Muscle of leg (tissue), 16 donors: ENCODE results near the gene UCK2. TPM values are rescaled to one million over a fixed set of nuclear protein-coding genes. Genes with fewer than 3 reads are reported as not detected.
"Not testable (repeated sequence)": the region's sequence is repeated elsewhere in the genome, so short reads cannot be mapped to it uniquely, and the experiment has no call there.

ENCODE experiments used
- DNase-seq: peaks from one replicate; pipeline ENCODE4 v3.0.0; 2013
- H3K27ac ChIP-seq: one replicate; pipeline ENCODE4 v1.5.1; 2013; ENCODE audit warnings: mild to moderate bottlenecking, low read length, control low read depth
- H3K27me3 ChIP-seq: one replicate; pipeline ENCODE4 v1.6.1; 2013; ENCODE audit warnings: low read length; ENCODE audit not compliant: control insufficient read depth, insufficient read depth
- H3K36me3 ChIP-seq: one replicate; pipeline ENCODE4 v1.6.1; 2013; ENCODE audit warnings: low read length; ENCODE audit not compliant: control insufficient read depth, insufficient read depth
- H3K4me1 ChIP-seq: one replicate; pipeline ENCODE4 v1.6.1; 2013; ENCODE audit warnings: low read length; ENCODE audit not compliant: control insufficient read depth, insufficient read depth
- H3K4me3 ChIP-seq: one replicate; pipeline ENCODE4 v1.5.1; 2013; ENCODE audit warnings: low read length, control low read depth
- H3K9me3 ChIP-seq: replicated peaks from 2 replicates; pipeline ENCODE4 v1.6.1; 2013; ENCODE audit warnings: low read depth, low read length; ENCODE audit not compliant: control insufficient read depth
- WGBS: methylation state at CpG from one replicate; pipeline ENCODE4 v1.1.5; 2013; ENCODE audit warnings: missing lambda C conversion rate; ENCODE audit not compliant: insufficient coverage; 5-methylcytosine and 5-hydroxymethylcytosine counted together
- long read RNA-seq, 11 donors: transcript quantifications; one replicate each; lab custom pipeline, GENCODE V29; 2026
- polyA plus RNA-seq, 8 donors: library from polyadenylated mRNA; unstranded; fragments of 120-200 nt; gene quantifications; one replicate each; pipeline versions ENCODE4 v1.2.1 to v1.2.3, GENCODE V29; 2013; ENCODE audit warnings: inconsistent platforms in 1 of 8, low replicate concordance in 1 of 8; ENCODE audit not compliant: insufficient read length in 8 of 8, insufficient read depth in 1 of 8
- total RNA-seq: library from RNA; stranded (reverse); fragments of 120-200 nt; gene quantifications from one replicate; pipeline ENCODE4 v1.2.4, GENCODE V29; 2013

The UCK2 gene
- total RNA-seq (16.1 TPM), polyA plus RNA-seq (10 to 100 TPM; 16.1 to 21.8 (median 17.4) TPM)
- long read RNA-seq, donor 1, partial matches to known transcripts, result 0 of 3 reads
- long read RNA-seq, donor 1, other reads (novel, unspliced or antisense), result 0 of 3 reads
- long read RNA-seq, donor 2, partial matches to known transcripts, result 0 of 2 reads
- long read RNA-seq, donor 2, other reads (novel, unspliced or antisense), result 0 of 2 reads
- long read RNA-seq, donor 3, transcript UCK2-201 (7 exons, 1,375 nt), result major isoform, 7 of 7 reads
- long read RNA-seq, donor 3, partial matches to known transcripts, result 0 of 7 reads
- long read RNA-seq, donor 3, other reads (novel, unspliced or antisense), result 0 of 7 reads
- long read RNA-seq, donor 4, partial matches to known transcripts, result 0 of 4 reads
- long read RNA-seq, donor 4, other reads (novel, unspliced or antisense), result 0 of 4 reads
- long read RNA-seq, donor 5, full-length matches to known transcripts, result 10 of 10 reads
- long read RNA-seq, donor 5, partial matches to known transcripts, result 0 of 10 reads
- long read RNA-seq, donor 5, other reads (novel, unspliced or antisense), result 0 of 10 reads
- long read RNA-seq, donor 6, full-length matches to known transcripts, result 10 of 10 reads
- long read RNA-seq, donor 6, partial matches to known transcripts, result 0 of 10 reads
- long read RNA-seq, donor 6, other reads (novel, unspliced or antisense), result 0 of 10 reads
- long read RNA-seq, donor 7, full-length matches to known transcripts, result 10 of 10 reads
- long read RNA-seq, donor 7, partial matches to known transcripts, result 0 of 10 reads
- long read RNA-seq, donor 7, other reads (novel, unspliced or antisense), result 0 of 10 reads
- long read RNA-seq, donor 8, full-length matches to known transcripts, result 8 of 8 reads
- long read RNA-seq, donor 8, partial matches to known transcripts, result 0 of 8 reads
- long read RNA-seq, donor 8, other reads (novel, unspliced or antisense), result 0 of 8 reads
- long read RNA-seq, donor 9, transcript UCK2-201 (7 exons, 1,375 nt), result major isoform, 5 of 5 reads
- long read RNA-seq, donor 9, partial matches to known transcripts, result 0 of 5 reads
- long read RNA-seq, donor 9, other reads (novel, unspliced or antisense), result 0 of 5 reads
- long read RNA-seq, donor 10, full-length matches to known transcripts, result 9 of 9 reads
- long read RNA-seq, donor 10, partial matches to known transcripts, result 0 of 9 reads
- long read RNA-seq, donor 10, other reads (novel, unspliced or antisense), result 0 of 9 reads
- long read RNA-seq, donor 11, full-length matches to known transcripts, result 4 of 4 reads
- long read RNA-seq, donor 11, partial matches to known transcripts, result 0 of 4 reads
- long read RNA-seq, donor 11, other reads (novel, unspliced or antisense), result 0 of 4 reads

DNA sequence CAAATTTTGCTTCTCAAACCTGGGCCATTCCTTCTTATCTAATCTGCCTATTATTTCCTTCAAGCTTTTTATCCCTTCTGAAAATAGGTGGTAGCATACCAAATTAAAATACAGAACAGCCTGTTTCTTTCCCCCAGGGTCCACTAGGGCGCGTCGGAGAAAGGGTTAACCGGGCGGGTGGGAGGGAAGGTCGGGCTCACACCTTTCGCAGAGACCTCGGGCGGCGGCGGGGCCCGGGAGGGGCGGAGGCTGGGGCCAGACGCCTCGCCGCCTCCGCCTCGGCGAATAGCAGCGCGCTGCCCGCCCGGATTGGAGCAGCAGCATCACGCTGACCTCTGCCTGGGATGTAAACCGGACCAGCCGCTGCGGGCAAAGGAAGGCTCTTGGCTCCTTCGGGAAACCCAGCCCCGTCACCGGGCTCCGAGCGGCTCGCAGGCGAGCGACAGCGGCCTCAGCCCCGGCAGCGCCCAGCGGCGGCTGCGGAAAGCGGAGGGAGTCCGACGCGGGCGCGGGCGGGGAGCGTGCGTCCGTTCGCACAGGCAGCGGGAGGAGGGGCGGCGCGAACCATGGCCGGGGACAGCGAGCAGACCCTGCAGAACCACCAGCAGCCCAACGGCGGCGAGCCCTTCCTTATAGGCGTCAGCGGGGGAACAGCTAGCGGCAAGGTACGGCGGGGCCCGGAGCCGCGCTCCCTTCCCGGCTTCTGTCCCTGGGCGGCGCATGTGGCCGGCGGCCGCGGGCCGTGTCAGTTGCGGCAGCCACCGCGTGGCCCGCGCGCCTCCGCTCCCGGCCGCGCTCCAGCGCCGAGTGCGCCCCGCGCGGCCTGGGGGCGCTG is at the start of gene UCK2:
TSS of gene UCK2 (plus strand) at position 347 of the 835 bp plus-strand sequence. CDS start at position 567, 220 bp downstream.
- Histone ChIP-seq H3K4me1 (peaks cover 6% of the 10 kb centered on the region), H3K27ac (peak within 1 kb of the TSS; percentile 91), H3K9me3 (no peaks in the 10 kb centered on the region), H3K27me3 (no peaks in the 10 kb centered on the region), H3K36me3 (no peaks in the 10 kb centered on the region), H3K4me3 (peak within 1 kb of the TSS; percentile 81)
- under 1% methylated on average over 89 of the region's 94 CpGs for WGBS
- peak; percentile 83 for DNase-seq

DNA sequence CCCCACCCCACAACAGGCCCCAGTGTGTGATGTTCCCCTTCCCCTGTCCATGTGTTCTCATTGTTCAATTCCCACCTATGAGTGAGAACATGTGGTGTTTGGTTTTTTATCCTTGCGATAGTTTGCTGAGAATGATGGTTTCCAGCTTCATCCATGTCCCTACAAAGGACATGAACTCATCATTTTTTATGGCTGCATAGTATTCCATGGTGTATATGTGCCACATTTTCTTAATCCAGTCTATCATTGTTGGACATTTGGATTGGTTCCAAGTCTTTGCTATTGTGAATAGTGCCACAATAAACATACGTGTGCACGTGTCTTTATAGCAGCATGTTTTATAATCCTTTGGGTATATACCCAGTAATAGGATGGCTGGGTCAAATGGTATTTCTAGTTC is 49.2 kb upstream of the UCK2 start:
- not testable (repeated sequence) for DNase-seq, H3K4me1 ChIP-seq

DNA sequence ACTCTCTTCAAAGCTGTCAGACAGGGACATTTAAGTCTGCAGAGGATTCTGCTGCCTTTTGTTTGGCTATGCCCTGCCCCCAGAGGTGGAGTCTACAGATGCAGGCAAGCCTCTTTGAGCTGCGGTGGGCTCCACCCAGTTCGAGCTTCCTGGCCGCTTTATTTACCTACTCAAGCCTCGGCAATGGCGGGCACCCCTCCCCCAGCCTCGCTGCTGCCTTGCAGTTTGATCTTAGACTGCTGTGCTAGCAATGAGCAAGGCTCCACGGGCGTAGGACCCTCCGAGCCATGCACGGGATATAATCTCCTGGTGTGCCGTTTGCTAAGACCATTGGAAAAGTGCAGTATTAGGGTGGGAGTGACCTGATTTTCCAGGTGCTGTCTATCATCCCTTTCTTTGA is 43.9 kb upstream of the UCK2 start:
- WGBS, result 94% methylated on average over 3 of the region's 11 CpGs
- not testable (repeated sequence) for H3K9me3 ChIP-seq, H3K4me1 ChIP-seq, DNase-seq, H3K27me3 ChIP-seq, H3K36me3 ChIP-seq, H3K4me3 ChIP-seq, H3K27ac ChIP-seq

More for the DNA sequence above, 49.2 kb upstream of the UCK2 start:
- WGBS, result no CpG with 5 or more reads among the region's 3 CpGs
- H3K4me3 ChIP-seq, H3K9me3 ChIP-seq, H3K27ac ChIP-seq, H3K27me3 ChIP-seq, H3K36me3 ChIP-seq: not testable (repeated sequence)

- H3K27ac ChIP-seq, result no peak overlapping the region
- H3K27me3 ChIP-seq, result peaks cover 4% of the 10 kb centered on the region
- H3K4me1 ChIP-seq, result no peaks in the 10 kb centered on the region
- WGBS, result 89% methylated on average over 1 of the region's 1 CpG
- no peak overlapping the region for H3K4me3 ChIP-seq
- DNase-seq, result no peak
- H3K36me3 ChIP-seq, result no peaks in the 10 kb centered on the region
- H3K9me3 ChIP-seq, result no peaks in the 10 kb centered on the region
These were observed 39.7 kb upstream of the UCK2 start for GRCh38 chr1:165787741-165788140.

DNA sequence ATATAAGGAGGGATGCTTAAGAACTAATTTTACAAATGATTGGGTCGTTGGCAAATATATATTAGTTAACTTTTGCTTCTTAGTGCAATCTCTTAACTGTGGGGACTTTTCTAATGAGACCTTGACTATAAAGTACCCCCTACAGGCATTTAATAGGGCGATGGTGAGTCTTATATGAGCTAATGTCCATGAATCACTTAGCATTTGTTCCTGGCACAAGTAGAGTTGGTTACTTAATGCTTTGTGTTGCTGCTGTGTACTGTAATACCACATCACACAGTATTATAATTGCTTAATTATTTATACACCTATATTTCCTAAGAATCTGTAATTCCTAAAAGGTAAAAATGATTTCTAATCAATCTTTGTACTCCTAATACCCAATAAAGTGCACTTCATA is 33.5 kb upstream of the UCK2 start:
- no CpG with 5 or more reads among the region's 2 CpGs for WGBS
- DNase-seq, result no peak
- H3K27ac ChIP-seq, result no peak overlapping the region
- no peaks in the 10 kb centered on the region for H3K9me3 ChIP-seq
- H3K4me3 ChIP-seq, result no peak overlapping the region
- H3K4me1 ChIP-seq, result no peaks in the 10 kb centered on the region
- peaks cover 4% of the 10 kb centered on the region for H3K27me3 ChIP-seq
- no peaks in the 10 kb centered on the region for H3K36me3 ChIP-seq

DNA sequence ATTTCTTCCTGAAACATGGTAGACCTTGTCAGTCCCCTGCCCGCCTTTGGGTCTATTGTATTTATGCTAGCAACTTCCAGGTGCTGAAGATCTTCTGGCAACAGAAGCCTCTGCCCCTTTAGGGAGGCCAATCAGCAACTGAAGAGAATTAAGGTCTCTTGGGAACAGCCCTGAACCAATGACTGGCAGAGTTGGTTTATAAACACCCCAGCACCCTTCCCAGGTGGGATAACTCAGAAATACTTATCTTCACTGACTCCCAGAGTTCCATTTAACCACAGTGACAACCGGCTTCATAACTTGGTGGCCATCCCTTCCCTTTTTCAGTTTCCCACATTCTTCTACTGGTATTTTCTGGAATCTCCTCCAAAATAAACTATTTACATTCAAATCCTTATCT is 31.5 kb upstream of the UCK2 start:
- WGBS, result no CpG with 5 or more reads among the region's 2 CpGs
- DNase-seq, result no peak

DNA sequence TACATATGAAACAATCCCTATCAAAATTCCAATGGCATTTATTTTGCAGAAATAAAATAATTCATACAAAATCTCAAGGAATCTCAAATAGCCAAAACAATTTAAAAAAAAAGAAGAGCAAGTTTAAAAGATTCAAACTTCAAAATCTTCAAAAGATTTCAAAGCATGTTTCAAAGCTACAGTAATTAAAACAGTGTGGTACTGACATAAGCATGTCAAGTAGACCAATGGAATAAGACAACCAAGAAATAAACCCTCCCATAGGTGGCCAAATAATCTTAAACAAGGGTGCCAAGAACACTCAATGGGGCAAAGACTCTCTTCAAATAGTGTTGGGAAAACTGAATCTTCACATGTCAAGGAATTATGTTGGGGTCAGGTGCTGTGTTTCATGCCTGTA is 28.0 kb upstream of the UCK2 start:
- Histone ChIP-seq H3K27me3 (no peaks in the 10 kb centered on the region), H3K36me3 (no peaks in the 10 kb centered on the region), H3K9me3 (peaks cover 7% of the 10 kb centered on the region), H3K4me3 (no peak overlapping the region), H3K4me1 (no peaks in the 10 kb centered on the region), H3K27ac (no peak overlapping the region)
- DNase-seq, result no peak

More for the DNA sequence above, 31.5 kb upstream of the UCK2 start:
- Histone ChIP-seq H3K27me3 (peaks cover 3% of the 10 kb centered on the region), H3K36me3 (no peaks in the 10 kb centered on the region), H3K27ac (no peak overlapping the region), H3K9me3 (peaks cover 7% of the 10 kb centered on the region), H3K4me1 (no peaks in the 10 kb centered on the region), H3K4me3 (no peak overlapping the region)

- H3K4me1 ChIP-seq, H3K4me3 ChIP-seq, H3K27me3 ChIP-seq, H3K27ac ChIP-seq, DNase-seq, H3K36me3 ChIP-seq, H3K9me3 ChIP-seq: not testable (repeated sequence)
- WGBS, result no CpG with 5 or more reads among the region's 1 CpG
These were observed 22.9 kb upstream of the UCK2 start for GRCh38 chr1:165804513-165804912.

- Histone ChIP-seq H3K36me3 (no peaks in the 10 kb centered on the region), H3K9me3 (no peaks in the 10 kb centered on the region), H3K27me3 (no peaks in the 10 kb centered on the region), H3K4me1 (no peaks in the 10 kb centered on the region), H3K4me3 (no peak overlapping the region), H3K27ac (no peak overlapping the region)
- no peak for DNase-seq
These were observed 19.8 kb upstream of the UCK2 start for GRCh38 chr1:165807613-165808012.
